NCI-H524 (cell line): Measurements from ENCODE around the gene FGGY.

Experiments used
- DNase-seq, 2 experiments: peaks; one replicate each; lab custom pipeline; 2025; lab: John Stamatoyannopoulos, UW

The FGGY gene

DNA sequence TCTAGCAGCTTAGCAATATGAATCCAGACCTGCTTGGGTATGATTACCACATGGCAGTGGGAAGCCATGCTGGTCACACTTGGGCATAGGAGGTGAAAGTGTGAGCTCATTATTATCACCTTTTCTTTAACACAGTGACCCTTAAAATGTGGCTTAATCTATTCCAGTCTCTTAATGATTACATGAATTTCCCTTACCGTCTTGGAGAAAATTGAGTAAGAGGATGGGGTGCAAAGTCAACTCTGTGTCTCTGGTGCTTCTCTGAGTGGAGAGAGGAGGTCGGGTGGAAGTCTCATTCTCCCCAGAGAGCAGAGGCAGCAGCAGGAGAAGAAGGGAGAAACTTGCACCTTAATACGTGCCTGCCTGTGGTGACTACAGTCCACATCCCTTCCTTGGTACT is 91.3 kb downstream of the FGGY start:
- DNase-seq, result no peak

DNA sequence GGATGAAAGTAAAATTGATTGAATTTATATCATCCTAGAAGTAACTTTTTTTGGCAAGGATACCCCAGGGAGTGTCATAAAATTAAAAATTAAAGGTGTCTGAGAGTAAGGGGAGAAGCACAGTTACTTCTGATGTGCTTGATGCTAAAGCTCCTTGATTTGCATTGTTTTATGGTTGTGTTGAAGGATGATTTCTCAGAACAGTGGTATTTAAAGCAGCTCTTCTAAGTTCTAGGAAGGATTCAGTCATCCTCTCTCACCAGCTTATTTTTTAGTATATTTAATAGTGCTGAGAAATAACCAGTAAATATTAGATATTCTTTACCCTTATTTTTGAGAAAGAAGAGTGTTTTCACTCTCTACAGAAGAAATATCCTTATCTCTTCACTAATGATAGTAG is 93.0 kb downstream of the FGGY start:
- DNase-seq, result no peak

DNA sequence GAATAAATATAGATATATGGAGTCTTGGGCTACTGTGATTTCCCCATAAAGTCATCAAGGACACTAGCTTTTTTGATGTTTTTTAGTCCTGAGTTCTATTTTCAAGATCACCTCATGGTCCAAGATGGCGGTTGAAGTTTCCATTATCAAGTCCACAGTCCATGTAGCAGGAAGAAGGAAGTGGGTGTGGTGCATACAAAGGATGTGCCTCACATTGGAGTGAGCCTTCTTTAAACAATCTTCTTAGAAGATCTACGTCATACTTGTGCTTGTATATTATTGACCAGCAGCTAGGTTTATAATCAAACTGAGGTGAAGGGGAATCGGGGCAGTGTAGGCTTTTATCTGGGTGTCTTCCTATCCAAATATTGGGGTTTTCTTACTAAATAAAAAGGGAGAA is 93.4 kb downstream of the FGGY start:
- DNase-seq, result no peak

DNA sequence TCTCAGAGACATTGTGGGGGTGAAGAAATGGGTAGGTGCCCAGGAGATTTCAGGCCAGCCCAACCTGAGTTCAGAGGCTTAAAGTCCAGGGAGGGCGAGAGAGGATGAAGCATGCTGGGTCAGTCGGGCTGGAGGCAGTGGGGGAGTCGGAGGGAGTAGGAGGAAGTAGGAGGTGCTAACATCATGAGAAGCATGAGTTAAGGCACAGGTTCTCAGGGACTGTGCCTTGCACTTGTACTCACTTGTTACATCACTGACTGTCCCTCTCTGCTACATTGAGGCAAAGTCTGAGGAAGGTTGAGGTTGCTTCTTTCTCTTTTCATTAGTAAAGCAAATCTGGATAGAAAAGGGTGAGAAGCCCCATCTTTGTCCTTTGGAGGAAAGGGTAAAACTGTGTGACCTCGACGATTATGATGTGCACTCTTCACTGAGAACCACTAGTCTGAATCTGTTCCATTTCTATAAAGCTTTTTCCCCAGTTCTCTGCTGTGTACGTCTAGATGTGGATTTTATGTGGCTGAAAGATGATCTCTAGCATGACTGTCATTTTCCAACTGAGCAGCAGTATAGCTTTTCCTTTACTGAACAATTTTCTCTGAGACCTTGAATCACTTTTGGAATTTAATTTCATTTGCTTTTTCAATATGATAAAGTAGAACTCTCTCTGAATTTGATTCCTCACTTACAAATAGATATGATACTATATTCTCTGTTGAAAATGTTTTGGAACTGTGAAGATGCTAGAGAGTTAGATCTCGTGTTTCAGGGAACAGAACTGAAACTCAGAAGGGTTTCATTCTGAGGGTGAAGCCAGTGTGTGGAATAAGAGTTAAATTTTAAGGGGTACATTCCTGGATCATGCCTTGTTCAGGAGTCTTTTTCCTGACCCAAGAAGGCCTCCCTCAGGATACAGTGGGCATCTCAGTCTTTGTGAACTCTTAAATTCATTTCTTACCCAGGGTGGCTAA is 94.6 kb downstream of the FGGY start:
- DNase-seq, result no peak

DNA sequence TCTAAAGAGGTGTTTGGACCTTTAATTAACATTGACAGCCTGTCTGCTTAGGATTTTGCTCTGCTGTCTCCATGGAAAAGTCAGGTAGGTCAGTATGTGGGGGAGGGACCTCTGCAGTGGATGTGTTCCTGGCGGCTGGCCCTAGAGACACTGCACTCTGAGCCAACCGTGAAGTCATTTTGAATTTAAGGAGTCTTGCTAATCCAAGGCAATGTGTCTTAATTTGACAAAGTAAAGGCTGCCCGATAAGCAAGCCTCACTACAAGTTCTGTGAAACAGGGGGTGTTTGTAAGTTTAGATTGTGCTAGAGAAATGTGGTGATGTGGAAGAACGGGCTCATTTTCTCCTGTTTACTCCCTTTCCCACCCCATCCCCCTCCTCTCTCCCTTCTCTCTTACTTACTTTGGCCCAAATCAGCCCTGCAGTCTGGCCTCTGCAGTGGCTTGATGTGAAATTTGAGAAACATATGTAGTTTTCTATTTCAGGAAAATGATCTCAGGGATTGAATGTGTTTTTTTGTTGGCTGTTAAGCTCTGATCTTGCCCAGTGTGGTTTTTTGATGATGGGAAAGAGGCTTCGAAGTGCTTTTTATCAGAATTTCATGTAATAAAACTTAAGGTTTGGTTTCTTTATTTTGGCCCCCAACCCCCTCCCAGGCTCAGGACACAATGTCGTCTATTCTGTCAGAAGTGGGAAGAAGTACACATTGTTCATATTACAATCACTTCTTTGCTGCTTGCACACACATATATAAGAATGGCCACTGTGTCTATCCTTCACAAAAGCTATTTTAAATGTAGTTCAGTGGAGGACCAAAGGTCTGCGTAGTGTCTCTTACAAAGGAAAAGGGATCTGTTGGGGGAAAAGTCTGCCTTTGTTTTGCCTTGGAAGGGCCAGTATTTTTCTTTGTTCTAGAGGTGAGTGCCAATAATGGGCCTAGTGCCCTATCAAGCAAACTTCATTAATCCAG is 96.6 kb downstream of the FGGY start:
- peak; percentile 58 to 70 for DNase-seq

DNA sequence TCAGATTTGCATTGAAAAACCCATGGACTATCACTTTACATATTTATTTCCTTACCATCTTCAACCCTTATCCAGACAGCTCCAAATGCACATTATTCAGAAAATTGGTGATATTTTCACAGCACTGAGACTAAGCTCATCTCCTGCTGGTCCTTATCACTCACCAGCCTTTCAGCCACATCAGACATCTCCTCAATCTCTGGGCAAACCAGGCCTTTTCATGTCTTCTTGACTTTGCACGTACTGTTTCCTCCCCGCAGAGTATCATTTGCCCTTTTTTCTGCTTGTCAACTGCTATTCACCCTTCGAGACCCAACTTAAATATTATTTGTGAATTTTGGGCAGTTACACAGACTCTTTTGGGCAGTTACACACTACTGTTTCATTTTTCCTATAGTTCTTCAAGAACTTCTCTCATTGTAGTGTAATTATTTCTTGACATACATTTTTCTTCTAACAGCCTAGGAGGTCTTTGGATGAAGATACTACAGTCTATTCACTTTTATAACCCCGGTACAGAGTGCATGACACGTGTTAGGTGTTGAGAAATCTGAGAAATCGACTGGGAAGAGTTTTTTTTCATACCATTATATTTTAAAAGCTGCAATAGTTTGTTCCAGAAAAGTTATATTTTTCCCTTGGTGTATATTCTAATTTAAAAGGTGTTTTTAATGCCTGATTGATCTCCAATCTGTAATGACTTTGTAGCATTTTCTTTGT is 98.0 kb downstream of the FGGY start:
- DNase-seq, result no peak

DNA sequence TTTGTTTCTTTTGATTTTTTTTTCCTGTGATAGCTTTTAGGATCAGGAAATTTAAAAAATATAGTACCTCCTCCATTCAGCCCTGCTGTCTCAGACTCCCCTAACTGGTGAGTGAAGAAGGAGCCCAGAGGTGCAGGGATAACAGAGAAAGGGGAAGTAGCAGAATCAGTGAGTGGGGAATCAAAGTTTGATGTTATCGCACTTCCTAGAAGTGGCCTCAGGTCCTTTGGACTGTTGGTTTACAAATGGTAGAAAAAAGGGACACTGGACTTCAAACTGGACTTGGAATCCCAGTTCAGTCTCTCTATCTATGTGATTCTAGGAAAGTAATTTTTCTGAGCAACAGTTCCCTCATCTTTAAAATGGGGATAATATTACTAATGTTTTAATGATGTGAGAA is 99.5 kb downstream of the FGGY start:
- no peak for DNase-seq

DNA sequence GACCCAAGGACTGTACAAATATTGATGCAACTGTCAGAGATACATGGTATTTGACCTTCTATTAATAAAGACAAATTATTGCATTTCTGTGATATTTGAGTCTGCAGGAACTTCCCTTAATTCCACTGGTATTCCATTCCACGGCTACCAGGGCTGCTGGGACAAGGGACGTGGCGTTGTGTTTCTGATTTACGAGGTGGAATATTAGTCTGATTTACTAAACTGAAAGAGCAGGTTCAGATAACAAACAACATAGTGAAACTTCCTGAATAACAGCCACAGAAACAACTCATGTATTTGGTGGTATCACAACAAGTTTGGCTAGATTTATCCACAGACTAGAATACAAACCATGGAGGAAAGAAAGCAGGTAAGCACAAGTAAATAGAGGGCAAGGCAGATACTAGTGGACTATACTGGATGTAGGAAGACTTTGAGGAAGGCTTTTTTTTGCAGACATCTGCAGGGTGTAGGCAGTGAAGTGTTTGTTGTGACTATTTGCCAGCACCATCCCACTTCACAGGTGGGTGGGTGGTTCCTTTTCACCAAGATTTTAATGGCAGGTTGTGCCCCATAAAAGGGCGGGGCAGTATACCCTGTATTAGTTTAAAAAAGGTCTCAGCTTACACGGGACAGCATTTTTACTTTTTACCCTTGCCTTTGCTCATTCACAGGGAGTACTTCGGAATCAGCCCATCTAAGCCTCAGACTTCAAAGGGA is 100.4 kb downstream of the FGGY start:
- no peak for DNase-seq

DNA sequence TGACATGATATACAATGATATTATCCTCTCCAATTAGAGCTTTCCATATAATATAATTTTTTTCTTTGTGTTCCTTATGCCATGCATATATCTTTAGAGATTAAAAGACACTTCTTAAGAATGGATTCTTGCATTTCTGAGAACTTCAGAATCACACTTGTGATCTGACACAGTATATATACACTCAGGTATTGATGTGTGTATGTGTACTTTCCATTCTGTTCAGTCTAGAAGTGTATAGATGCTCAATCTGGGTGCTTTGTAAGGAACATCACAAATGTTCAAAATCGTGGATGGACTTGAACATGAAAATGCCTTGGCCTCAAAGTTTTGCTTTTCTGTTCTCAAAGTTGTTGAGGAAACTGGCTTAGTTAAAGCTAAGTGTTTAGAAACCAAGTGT is 102.7 kb downstream of the FGGY start:
- DNase-seq, result no peak

DNA sequence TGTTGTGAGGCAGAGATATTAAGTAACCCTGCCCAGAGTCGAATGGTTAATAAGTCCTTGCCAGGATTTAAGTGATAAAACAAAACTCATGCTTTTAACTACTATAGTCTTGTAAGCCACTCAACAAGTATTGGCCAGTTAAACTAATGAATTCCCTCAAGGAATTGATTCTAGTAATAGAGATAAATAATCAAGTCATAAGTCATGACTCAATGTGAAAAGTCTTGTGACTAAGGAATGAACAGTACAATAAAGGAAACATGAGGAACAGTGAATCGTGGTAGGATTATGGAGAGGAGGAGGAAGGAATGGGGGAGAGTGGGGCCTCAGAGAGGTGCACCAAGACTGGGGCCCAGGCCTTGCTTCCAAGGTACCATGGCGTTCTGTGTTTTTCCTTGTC is 104.7 kb downstream of the FGGY start:
- DNase-seq, result no peak

DNA sequence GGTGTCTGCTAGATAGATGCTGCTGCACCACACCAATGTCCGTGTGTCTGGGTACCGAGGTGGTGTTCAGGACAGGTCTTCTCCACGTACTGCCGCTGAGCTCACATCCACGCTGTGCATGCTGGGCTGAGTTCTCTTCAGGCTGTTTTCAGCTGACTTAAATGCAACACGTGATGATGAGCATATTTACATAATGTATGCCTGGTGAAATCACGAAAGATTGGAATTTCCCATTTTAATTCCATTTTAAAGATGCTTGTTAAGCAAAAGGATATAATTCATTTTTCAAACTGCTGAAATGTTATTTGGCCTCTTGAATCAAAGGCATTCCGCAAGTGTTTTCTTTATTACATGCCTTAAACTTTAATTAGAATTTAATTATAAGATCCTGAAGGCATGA is 107.9 kb downstream of the FGGY start:
- DNase-seq, result peak; percentile 41 to 76

DNA sequence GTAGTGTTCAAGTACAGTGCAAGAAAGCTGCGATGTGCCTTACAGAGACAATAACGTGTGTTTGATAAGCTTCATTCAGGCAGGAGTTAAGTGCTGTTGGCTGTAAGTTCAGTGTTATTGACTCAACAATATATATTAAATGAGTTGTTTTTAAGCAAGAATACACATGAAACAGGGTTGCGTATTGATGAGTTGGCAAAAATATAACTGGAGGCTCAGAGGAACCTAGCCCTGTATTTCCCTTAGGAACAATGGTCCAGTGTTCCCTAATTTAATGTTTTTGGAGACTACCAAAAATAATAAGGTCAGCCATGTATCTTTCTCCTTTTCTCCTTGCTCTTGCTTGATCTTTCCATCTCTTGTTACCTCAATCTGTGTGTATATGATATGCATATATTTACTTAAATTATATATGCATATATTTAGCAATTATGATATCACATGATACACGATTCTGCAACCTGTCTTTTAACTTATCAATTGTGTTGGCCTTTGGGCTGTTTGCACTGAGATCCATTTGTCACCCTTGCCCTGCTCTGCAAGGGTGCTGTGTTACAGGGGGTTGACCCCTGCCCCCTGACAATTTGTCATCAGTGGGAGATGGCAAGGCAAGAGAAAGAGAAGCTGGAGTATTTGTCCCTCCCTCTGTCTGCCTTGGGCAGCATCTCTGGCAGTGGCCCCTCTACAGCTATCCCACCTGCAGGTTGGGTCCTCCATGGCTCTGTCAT is 109.7 kb downstream of the FGGY start:
- DNase-seq, result no peak

DNA sequence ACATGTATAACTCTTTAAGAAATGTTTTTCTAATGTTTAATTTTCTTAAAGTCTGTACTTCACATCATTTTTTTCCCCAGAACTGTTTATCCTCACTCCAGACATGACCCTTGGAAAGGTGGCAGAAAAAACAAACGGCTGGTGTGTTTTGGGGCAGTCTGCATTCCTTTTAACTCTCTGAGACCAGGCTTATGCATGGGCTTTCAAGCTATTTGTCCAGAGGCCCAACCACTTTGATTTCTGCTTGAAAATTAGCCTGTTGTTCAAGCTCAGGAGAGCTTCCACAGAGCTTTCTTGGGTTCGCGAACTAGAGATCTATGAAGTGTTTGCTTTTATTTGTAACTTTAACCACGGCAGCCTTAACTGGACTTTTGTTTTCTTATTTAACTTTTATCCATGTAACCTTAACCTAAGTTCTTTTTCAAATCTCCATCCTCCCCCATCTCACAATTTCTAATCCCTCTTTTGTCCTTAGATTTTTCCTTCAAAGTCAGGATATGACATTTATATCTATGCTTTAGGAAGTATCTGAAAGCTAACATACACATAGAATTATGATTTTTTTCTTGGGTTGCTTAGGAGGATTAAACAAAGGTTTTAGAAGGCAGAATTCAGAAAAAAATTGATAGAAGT is 111.8 kb downstream of the FGGY start:
- no peak for DNase-seq

DNA sequence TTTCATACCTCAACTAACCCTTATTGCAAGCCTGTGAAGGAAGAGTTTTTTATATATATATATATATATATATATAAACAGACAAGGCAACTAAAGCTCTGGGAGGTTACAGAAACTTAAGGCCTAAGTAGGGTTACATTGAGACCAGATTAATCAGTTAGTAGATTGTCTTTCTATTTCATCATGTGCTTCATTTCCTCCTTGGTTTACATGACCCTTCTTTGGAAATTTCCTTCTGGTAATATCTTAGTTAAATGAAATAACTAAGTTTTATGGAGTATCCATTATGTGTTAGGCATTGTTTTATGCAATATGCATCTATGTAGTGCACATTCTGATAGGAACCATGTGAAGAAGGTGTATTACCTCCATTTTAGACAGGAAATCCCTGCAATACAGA is 112.7 kb downstream of the FGGY start:
- DNase-seq, result no peak

DNA sequence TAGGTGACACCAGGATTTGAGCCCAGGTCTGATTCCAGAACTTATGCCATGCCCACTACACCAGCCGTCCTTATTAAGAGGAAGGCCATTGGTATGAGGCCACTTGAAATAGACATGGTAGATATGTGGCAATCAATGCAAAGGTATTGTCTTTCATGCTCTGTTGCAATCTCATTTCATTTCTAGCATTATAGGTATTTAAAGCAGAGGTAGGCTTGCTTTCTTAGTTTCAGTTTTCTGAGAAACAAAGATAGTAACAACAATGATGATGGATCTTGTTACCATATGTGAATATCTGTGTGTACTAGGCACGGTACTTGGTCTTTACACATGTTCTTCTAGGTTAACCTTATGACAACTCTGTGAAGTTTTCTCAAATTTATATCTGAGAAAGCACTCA is 113.1 kb downstream of the FGGY start:
- no peak for DNase-seq

DNA sequence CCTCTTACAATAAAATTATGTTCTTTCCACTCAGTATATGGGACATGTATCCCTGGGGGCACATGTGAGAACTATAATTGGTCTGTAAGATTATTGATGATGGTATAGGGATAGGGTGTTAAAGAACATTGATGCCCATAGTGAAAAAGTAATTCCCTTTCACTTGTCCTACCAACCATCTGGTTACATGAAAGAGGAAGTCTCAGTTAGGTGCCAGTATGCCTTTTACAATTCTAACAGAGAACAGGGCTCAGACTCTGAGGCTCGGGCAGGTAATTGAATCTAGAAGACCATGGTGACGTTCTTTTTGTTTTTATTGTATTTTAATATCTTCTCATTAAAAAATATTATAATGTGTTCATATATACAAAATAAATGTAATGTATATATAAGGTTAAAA is 113.6 kb downstream of the FGGY start:
- DNase-seq, result no peak

DNA sequence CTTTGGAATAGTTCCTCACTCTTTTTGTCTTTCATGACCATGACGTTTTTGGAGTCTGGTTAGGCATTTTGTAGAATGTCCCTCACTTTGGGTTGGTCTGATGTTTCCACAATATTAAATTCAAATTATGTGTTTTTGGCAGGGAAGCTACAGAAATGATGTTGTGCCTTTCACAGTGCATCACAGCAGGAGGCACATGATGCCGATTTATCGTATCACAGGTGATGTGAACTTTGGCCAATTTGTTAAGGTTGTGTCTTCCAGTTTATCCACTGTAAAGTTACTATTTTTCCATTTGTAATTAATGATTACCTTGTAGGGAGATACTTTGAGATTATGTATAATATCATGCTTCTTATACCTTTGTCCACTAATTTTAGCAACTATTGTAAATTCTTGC is 114.3 kb downstream of the FGGY start:
- DNase-seq, result no peak

DNA sequence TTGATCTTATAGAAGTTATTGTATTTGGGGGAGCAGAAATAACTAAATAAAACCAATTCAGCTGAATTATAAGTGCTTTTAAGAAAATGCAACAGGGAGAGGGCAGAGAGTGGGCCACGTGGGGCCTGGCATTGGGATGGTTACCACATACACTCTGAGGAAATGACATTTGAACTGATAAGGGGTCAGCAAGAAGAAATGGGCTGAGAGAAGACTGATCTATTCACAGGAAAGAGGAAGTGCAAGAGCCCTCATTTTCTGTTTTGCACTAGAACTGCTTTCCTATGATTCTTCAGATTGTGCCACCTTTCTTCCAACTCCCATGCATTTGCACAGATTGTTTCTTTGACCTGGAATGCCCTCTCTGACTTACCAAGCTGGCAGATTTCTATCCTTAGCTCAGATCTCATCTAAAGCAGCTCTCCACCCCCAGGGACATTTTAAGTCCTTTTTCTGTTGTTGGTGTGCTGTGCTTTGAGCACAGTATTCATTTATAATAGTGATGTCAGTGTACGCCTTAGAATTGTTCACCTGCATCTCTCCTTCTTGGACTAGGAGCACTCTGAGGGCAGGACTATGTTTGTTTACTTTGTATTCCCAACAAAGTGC is 115.9 kb downstream of the FGGY start:
- no peak for DNase-seq

DNA sequence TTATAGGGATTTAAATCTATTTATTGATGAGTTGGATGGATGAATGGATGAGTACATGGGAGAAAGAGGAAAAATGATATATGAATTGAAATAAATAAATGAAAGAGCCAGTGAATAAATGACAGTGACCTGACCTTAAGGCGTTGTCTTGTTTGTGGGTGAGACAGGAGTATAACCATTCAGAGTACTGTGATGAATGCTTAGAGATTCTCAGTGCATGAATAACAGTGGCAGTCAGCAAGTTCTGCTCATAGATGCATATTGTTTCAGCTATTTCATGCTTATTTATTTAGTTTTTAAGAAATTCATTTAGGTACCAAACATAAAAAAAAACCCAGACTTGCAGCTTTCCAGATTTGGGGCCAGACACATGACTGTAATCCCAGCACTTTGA is 116.4 kb downstream of the FGGY start:
- DNase-seq, result no peak
